NCI-H510A (cell line): ENCODE data around the gene WDR46.
A peak's percentile ranks its signal among the peaks of the same experiment; 100 is the strongest.

Experiments
- DNase-seq: peaks from one replicate; lab custom pipeline; 2025; lab: John Stamatoyannopoulos, UW

Gene WDR46

DNA sequence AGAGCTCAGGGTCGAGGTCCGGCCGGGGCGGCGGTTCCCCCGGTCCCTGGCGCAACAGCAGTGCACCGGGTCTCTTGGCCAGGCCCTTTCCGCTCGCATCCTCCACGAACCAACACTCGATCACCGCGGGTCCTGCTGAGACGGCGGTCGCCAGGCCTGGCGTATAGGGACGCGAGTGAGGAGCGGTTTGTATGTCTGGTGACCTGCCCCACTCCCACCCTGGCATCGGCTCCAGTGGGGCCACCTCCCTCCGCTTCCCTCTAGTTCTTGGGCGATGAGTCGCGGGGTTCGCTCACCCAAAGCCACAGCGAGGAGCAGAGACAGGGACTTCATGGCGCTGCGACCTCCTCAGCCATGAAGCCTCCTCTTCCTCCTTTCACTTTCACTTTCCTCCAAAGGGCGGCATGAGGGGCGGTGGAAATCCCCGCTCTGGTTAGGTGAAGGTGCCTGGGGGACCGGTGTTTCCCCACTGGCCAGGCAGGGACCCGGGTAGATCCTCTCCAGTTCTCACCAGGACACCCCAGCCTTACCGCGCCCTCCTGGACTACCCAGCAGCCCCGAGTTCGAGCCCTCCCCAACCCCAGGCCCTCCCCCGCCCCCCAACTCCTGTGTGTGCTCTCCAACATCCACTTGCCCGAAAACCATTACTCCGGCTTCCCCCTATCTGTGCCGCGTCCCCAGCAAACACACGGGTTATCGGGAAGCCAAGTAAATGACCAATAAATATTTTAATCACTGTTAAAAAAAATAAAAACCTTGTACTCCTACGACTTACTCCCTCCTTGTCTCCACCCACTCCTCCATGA is 24.9 kb upstream of the WDR46 start, which contains the start of gene TAPBP:
Gene TAPBP (minus strand): TSS at position 370 of the 806 bp plus-strand sequence. CDS start 37 bp downstream, at position 333.
- DNase-seq = no peak

DNA sequence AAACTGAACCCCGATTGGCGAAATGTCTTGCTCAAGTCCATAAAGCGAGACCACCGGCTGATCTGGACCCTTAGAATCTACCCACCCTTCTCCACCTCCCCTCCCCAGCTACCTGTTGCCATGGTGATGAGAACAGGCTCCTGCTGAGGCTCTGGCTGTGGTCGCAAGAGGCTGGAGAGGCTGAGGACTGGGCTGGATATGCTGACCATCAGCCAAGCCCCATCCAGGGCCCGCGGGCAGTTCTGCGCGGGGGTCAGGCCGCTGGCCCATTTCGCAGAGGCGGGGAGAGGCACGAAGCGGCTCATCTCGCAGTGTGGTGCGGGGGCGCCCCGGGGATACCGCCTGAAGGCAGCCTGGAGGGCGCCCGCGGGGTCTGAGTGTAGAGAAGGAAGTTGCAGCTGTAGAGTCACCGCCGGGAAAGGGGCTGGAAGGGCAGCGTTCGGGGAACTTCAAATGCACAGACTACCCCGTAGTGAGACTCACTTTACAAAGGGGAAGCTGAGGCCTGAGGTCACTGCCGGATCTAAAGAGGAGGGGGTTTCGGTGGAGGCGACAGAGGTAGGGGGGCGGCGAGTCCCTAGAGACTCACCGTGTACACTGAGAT is 24.2 kb upstream of the WDR46 start:
- DNase-seq = peak; percentile 27

- peak; percentile 83 for DNase-seq
Measured at GRCh38 chr6:33312361-33313104, 23.5 kb upstream of the WDR46 start.

GRCh38 chr6:33306356-33306755 is 17.3 kb upstream of the WDR46 start:
- no peak for DNase-seq

DNA sequence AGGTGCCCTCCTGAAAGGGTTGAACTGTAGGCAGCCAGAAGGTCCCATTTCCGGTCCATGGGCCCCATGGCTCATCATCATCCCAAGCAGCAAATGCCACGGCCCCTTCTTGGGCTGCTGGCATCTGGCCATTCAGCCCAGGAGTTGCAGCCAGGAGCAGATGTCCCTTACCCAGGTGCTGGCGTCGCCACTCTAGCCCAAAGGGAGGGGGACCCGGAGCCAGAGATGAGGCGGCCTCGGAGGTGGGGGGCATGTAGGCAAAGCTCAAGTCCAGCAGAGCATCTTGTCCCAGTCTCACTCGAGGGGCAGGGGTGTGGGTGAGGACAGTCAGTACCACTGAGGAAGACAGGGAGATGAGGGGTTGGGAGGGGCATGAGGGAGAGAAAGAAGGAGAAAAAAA is 16.0 kb upstream of the WDR46 start:
- DNase-seq = no peak

- DNase-seq = no peak
Measured at GRCh38 chr6:33304216-33304615, 15.2 kb upstream of the WDR46 start.

DNA sequence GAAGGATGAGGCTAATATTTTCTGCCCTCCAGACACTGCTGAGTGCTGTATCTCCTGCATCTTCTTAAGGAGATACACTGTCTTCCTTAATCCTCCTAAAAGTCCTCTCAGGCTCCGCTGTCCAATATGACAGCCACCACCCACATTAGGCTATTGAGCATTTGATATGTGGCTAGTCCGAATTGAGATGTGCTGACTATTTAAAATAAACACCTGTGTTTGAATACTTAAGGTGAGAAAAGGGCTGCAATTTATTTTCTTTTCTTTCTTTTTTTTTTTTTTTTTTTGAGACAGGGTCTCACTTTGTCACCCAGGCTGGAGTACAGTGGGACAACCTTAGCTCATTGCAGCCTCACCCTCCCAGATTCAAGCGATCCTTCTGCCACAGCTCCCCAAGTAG is 12.8 kb upstream of the WDR46 start:
- no peak for DNase-seq

- peak; percentile 94 for DNase-seq
Measured at GRCh38 chr6:33299237-33299944, 10.4 kb upstream of the WDR46 start.

GRCh38 chr6:33298773-33299236 is 9.8 kb upstream of the WDR46 start, which contains the start of gene RGL2:
Gene RGL2 (minus strand): TSS chr6:33298942. CDS start chr6:33298610, 332 bp downstream.
- peak; percentile 56 for DNase-seq

- DNase-seq = peak; percentile 57
Measured at GRCh38 chr6:33297956-33298772, 9.1 kb upstream of the WDR46 start.

- peak; percentile 57 for DNase-seq
Measured at GRCh38 chr6:33297406-33297955, 8.4 kb upstream of the WDR46 start.

DNA sequence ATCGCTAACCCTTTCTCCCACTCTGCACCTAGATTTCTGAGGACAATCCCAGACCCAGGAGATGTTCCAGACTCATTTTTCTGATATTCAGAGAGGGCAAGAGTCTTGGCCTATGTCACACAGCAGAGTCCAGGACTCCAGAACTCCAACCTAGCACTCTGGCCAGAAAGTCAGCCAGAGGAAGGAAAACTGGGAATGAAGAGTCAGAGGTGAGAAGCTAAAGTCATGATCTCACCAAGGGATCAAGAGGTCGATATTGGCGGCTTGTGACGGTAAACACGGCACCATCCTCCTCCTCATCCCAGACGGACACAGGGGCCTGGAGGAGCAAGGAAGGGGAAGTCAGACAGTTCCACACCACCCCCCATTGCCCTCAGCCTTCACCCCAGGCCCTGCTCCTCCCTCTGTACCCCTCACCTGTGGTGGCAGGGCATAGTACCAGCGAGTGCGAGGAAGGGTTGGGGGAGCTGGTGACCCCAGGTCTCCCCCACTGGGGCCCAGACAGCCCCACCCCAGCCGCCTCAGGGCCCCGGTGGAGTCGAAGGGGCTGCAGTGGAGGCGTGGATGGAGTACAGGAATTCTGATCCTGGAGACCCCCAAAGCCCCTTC is 7.9 kb upstream of the WDR46 start:
- DNase-seq = no peak

GRCh38 chr6:33295621-33296369 is 6.8 kb upstream of the WDR46 start:
- DNase-seq = no peak

DNA sequence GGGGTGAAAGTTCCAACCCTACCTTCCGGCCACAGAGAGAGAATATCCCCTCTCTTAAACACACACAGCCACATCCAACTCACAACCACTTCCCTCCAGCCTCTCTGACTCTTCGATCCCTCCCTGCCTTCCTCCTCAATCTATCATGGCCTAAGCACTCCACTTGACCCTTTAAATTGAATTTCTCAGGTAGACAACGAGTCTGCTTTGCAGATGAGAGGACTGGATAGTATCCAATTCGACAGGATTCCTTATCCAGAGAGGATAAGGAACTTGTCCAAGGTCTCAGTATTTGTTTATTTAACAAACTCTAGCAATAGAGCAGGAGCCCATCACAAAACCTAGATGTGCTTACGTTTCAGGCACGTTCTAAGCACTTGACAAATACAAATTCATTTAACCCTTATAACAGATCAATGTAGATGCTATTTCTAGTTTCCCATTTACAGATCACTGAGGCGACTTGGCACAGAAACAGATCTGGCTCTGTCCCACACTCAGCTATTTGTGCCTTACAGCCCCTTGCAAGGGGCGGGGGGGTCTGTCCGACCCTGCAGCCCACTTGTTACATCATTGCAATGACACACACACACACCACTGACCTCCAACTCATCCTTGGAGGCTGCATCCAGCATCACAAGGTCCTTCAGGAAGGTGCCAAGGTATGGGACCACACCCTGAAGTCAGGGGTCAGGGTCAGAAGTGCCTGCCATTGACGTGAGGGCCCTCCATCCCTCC is 5.2 kb upstream of the WDR46 start:
- no peak for DNase-seq

GRCh38 chr6:33292996-33293682 is 4.1 kb upstream of the WDR46 start:
- no peak for DNase-seq

GRCh38 chr6:33290459-33290858 is 1.4 kb upstream of the WDR46 start:
- DNase-seq = no peak

DNA sequence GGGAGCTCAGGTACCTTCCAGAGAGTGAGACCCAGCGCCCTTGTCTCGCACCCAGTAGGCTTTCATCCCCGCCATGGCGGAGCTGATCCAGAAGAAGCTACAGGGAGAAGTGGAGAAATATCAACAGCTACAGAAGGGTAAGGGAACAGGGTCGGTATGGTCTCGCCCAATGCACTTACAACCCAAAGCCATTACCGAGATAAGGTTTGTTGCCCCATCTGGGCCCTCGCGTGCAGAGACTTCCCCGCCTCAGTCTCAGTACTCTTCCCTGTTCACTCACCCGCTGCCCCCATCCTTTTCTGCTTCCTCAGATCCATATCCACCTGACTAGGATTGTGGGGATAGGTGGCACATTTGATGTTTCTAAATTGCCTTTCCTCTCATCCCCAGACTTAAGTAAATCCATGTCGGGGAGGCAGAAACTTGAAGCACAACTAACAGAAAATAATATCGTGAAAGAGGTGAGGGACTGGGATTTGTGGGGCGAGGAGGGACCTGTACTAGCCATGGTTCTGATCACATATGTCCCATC is 811 bp upstream of the WDR46 start:
- no peak for DNase-seq
